Activated CD4-positive, alpha-beta memory T cell treated with anti-CD3 and anti-CD28 coated beads, Interleukin-2, amount 10 ng/mL, durations not matched to agents 7 days and 5 days (primary cell): Measurements from ENCODE around the gene YAE1. TPM values are rescaled to one million over a fixed set of nuclear protein-coding genes. Genes with fewer than 3 reads are reported as not detected.
A peak's percentile ranks its signal among the peaks of the same experiment; 100 is the strongest.

ENCODE experiments used
- CTCF ChIA-PET: fragments of 350-600 bp; sonication (Branson Sonifier 250); formaldehyde crosslinking; loops from one replicate; lab custom pipeline; 2021; ENCODE audit warnings: antibody characterized with exemption, inconsistent platforms; lab: Charles Lee
- POLR2A ChIA-PET: fragments of 350-600 bp; sonication (Branson Sonifier 250); formaldehyde crosslinking; loops from one replicate; lab custom pipeline; 2021; ENCODE audit warnings: antibody characterized with exemption; lab: Charles Lee
- DNase-seq: peaks from one replicate; pipeline ENCODE4 v3.0.0-alpha.2; 2020
- H3K27ac Mint-ChIP-seq: one replicate; pipeline ENCODE4 v1.8.0; 2021; ENCODE audit warnings: mild to moderate bottlenecking, mixed read lengths
- H3K27me3 Mint-ChIP-seq: one replicate; pipeline ENCODE4 v1.8.0; 2021; ENCODE audit warnings: mixed read lengths
- H3K36me3 Mint-ChIP-seq: one replicate; pipeline ENCODE4 v1.8.0; 2021; ENCODE audit warnings: low read depth, mixed read lengths
- H3K4me1 Mint-ChIP-seq: one replicate; pipeline ENCODE4 v1.8.0; 2021; ENCODE audit warnings: mixed read lengths
- H3K4me3 Mint-ChIP-seq: one replicate; pipeline ENCODE4 v1.8.0; 2021; ENCODE audit warnings: mild to moderate bottlenecking, mixed read lengths
- H3K9me3 Mint-ChIP-seq: one replicate; pipeline ENCODE4 v1.8.0; 2021; ENCODE audit warnings: mixed read lengths
- total RNA-seq, 2 experiments: library from RNA; stranded (reverse); gene quantifications; one replicate each; pipeline ENCODE4 v1.2.3, GENCODE V29; 2021

Gene YAE1
- total RNA-seq, 2 experiments from 2014 or later = 8.4 to 9.3 TPM

DNA sequence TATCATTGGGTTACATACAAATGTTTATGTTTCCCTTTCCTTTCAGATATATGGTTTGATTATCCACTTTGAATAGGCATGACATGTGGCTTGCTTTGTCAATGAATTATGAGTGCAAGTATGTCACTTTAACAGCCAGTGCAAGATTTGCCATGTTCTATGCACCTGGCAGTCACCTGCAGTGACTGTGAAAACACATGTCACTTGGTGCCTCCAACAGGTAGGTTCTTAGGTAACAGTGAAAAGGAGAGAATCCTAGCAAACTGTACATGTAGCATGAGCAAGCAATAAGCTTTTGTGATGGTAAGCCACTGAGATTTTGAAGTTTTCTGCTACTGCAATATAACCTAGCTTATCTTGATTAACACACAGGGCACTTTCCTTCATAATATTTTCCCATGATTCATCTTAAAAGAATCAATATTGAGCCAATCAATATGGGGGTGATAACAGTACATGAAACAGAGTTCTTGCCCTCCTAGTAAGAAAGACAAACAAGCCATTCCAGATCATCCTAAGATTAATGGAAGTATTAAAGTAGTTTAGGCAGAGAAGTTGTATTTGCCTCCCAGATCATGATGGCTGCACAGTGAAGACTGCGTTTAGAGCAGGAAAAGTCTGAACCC, 49.3 kb downstream of the YAE1 start:
- H3K9me3 Mint-ChIP-seq = no peaks in the 10 kb centered on the region
- H3K4me1 Mint-ChIP-seq = no peaks in the 10 kb centered on the region
- no peaks in the 10 kb centered on the region for H3K36me3 Mint-ChIP-seq
- no peak overlapping the region for H3K27ac Mint-ChIP-seq
- peaks cover 20% of the 10 kb centered on the region for H3K27me3 Mint-ChIP-seq
- no peak for DNase-seq
- ChIA-PET POLR2A (interaction anchor here (0.9 kb wide), 1 partner anchor 8 kb away, joined by 3 read pairs; the partner anchor contains the start of gene RALA), CTCF (no interaction called here)
- no peak overlapping the region for H3K4me3 Mint-ChIP-seq

DNA sequence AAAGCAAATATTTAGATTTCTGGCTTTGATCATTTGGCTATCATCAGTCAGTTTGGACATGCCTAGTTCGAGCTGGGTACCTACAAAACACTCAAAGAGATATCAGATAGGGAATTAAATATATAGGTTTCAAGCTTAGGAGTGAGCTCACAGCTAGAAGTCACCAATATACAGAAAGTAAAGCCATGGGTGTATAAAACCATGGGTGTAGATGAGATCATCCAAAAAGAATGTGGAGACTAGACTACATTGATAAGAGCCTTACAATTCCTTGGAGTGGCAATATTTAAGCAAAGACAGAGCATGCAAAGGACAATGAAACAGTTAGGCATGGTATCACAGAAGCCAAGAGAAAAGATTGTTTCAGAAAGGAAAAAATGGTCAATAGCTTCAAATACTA, 49.9 kb downstream of the YAE1 start:
- ChIA-PET POLR2A (no interaction called here), CTCF (interaction anchor here (1.1 kb wide), 1 partner anchor 35 kb away, joined by 3 read pairs; no protein-coding TSS in a partner anchor)
- Mint-ChIP-seq H3K4me3 (no peak overlapping the region), H3K27ac (no peak overlapping the region), H3K27me3 (peaks cover 17% of the 10 kb centered on the region), H3K36me3 (no peaks in the 10 kb centered on the region), H3K4me1 (no peaks in the 10 kb centered on the region), H3K9me3 (no peaks in the 10 kb centered on the region)
- DNase-seq = no peak

DNA sequence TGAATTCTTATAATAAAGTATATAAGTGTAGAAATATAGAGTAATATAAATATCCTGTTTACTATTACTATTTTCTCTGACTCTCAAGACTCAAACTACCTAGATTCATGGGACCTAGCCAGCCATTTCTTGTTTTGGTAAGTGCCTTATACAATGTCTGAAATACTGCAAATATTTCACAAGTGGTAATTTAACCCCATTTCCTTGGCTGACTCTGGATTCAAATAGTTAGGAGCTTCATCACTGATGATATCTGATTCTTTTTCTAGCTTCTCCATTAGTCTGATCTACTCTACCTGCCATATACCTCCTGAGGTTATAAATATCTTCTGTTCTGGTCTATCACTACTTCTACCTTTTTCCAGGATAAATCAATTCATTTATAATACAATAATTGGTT, 50.8 kb downstream of the YAE1 start:
- no peak overlapping the region for H3K4me3 Mint-ChIP-seq
- H3K9me3 Mint-ChIP-seq = no peaks in the 10 kb centered on the region
- peaks cover 17% of the 10 kb centered on the region for H3K27me3 Mint-ChIP-seq
- H3K27ac Mint-ChIP-seq = no peak overlapping the region
- no peak for DNase-seq
- ChIA-PET POLR2A (no interaction called here), CTCF (interaction anchor here (0.6 to 1.1 kb wide), 3 partner anchors 21 to 36 kb away, joined by 3 to 4 read pairs (median 3); no protein-coding TSS in a partner anchor)
- H3K4me1 Mint-ChIP-seq = peaks cover 3% of the 10 kb centered on the region
- peaks cover 3% of the 10 kb centered on the region for H3K36me3 Mint-ChIP-seq

DNA sequence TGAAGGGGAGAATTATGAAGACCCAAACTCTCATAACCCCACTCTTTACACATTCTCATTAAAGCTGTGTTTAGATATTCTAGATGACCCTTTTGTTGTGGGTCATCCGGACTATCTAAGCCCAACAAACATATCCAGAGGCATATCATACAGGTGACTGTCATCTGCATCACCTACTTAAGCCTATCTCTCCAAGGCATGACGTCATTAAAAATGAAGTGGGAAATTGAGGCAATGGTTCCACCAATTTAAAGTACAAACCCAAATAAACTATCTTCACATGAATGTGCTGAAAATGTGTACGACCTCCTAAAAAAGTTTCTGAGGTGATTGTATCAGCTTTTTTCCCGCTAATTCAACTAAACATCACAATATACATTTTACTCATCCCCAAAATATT, 52.7 kb downstream of the YAE1 start:
- Mint-ChIP-seq H3K36me3 (peaks cover 7% of the 10 kb centered on the region), H3K9me3 (no peaks in the 10 kb centered on the region), H3K27ac (no peak overlapping the region), H3K27me3 (peaks cover 15% of the 10 kb centered on the region), H3K4me1 (peaks cover 11% of the 10 kb centered on the region), H3K4me3 (no peak overlapping the region)
- CTCF ChIA-PET = no interaction called here
- POLR2A ChIA-PET = no interaction called here
- DNase-seq = no peak

DNA sequence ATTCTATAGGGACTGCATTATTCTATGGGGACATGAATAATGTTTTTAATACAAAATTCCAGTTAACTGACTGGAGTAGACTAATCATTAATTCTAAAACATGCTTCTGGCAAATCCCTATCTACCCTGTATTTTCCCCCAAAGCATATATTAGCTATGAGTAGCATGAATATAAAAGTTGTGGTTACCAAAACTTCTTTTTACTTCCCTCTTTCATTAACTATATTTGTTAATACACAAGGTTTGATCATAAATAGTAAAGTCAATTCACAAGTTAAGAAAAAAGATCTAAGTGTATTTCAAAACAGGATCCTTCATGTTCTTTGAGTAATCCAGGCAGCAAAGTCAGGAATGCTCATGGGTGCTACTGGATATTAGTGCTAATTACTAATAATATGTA, 54.3 kb downstream of the YAE1 start:
- H3K9me3 Mint-ChIP-seq = no peaks in the 10 kb centered on the region
- ChIA-PET POLR2A (interaction anchor here (1.0 to 3.8 kb wide), 3 partner anchors 11 to 54 kb away, joined by 3 to 24 read pairs (median 4); no protein-coding TSS in a partner anchor), CTCF (interaction anchor here (1.3 to 5.1 kb wide), 2 partner anchors 39 to 126 kb away, joined by 5 to 30 read pairs; no protein-coding TSS in a partner anchor)
- H3K27ac Mint-ChIP-seq = no peak overlapping the region
- no peak overlapping the region for H3K4me3 Mint-ChIP-seq
- peaks cover 25% of the 10 kb centered on the region for H3K4me1 Mint-ChIP-seq
- peaks cover 11% of the 10 kb centered on the region for H3K36me3 Mint-ChIP-seq
- no peak for DNase-seq
- H3K27me3 Mint-ChIP-seq = peaks cover 14% of the 10 kb centered on the region

DNA sequence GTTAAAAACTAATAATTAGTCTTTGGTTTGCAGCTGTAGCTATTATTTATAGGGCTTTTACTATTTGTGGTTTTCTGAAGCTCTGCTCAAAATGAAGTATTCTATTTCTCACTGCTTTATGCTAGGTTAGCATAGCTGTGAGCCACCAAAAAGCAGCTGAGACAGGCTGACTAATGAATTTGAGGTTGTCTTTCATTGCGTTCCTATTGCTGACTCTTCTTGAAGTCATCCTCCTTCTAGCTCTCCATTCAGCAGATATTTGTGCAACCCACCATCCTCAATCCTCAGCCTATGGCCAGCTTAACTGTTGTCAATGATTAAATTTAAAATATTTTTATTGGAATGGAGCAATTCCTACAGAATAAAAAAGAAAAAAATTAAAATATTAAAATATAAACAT, 55.1 kb downstream of the YAE1 start:
- Mint-ChIP-seq H3K27me3 (peaks cover 6% of the 10 kb centered on the region), H3K27ac (no peak overlapping the region), H3K4me3 (no peak overlapping the region), H3K36me3 (peaks cover 11% of the 10 kb centered on the region), H3K9me3 (no peaks in the 10 kb centered on the region), H3K4me1 (peaks cover 29% of the 10 kb centered on the region)
- ChIA-PET POLR2A (interaction anchor here (1.0 to 3.8 kb wide), 3 partner anchors 12 to 55 kb away, joined by 3 to 24 read pairs (median 4); no protein-coding TSS in a partner anchor), CTCF (interaction anchor here (1.3 to 5.1 kb wide), 2 partner anchors 40 to 125 kb away, joined by 5 to 30 read pairs; no protein-coding TSS in a partner anchor)
- no peak for DNase-seq

DNA sequence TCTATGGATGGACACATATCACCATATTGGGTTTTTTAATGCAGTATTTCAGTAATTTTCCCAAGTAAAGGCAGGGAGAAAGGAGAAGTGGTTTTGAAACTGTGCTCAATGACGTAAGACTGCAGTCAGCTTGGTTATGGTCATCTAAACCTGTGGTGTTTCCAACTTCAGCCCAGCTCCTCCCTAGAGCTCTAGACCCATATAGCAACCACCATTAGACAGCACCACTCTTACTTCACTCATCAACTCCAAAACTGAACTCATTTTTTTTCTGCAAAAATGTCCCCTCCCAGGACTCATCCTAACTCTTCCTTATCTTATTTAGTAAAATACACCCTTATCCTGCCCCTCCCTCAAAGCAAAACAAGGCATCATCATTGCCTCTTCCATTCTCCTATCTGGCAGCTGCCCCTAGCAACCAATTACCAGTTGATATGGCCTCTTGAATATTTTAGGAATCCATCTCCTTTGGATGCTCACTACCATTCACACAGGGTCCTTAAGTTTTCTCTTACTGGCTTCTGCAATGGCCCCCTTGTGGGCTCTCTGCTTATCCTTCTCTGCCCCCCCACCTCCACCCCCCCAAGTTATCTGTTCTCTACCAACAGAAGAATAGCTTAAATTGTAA, 55.7 kb downstream of the YAE1 start:
- no peak overlapping the region for H3K27ac Mint-ChIP-seq
- DNase-seq = no peak
- H3K36me3 Mint-ChIP-seq = peaks cover 11% of the 10 kb centered on the region
- H3K4me3 Mint-ChIP-seq = peak overlapping the region; percentile 90
- peaks cover 29% of the 10 kb centered on the region for H3K4me1 Mint-ChIP-seq
- POLR2A ChIA-PET = interaction anchor here (0.8 to 3.8 kb wide), 10 partner anchors 8 to 512 kb away, joined by 3 to 56 read pairs (median 4); no protein-coding TSS in a partner anchor
- CTCF ChIA-PET = interaction anchor here (0.8 to 5.1 kb wide), 7 partner anchors 26 to 511 kb away, joined by 3 to 30 read pairs (median 3); no protein-coding TSS in a partner anchor
- no peaks in the 10 kb centered on the region for H3K9me3 Mint-ChIP-seq
- H3K27me3 Mint-ChIP-seq = peaks cover 2% of the 10 kb centered on the region

Other genes with a start within 250 kb of the YAE1 start
- gene RALA, start 57.2 kb downstream of the YAE1 start, total RNA-seq = 10 to 100 TPM; 27.8 to 29.6 TPM